NK-92 treated with Interleukin-12 subunit alpha and Interleukin-12 subunit beta, amount 100 ng/mL, for 24 hours (cell line): ENCODE data around the gene HSPA12A.

Source experiments
- DNase-seq: peaks from one replicate; lab custom pipeline; 2025; lab: John Stamatoyannopoulos, UW

HSPA12A gene

GRCh38 chr10:116742367-116743265, at the start of gene HSPA12A:
TSS of gene HSPA12A (minus strand) at chr10:116742566. CDS start at chr10:116742469, 97 bp downstream.
- DNase-seq, result no peak

GRCh38 chr10:116791241-116791640, 48.9 kb upstream of the HSPA12A start:
- no peak for DNase-seq

GRCh38 chr10:116787893-116788665, 45.7 kb upstream of the HSPA12A start:
- DNase-seq, result no peak

- DNase-seq, result no peak
These were observed 44.8 kb upstream of the HSPA12A start for GRCh38 chr10:116787053-116787659.

- DNase-seq, result no peak
These were observed 43.5 kb upstream of the HSPA12A start for GRCh38 chr10:116785867-116786266.

- DNase-seq, result no peak
These were observed 42.9 kb upstream of the HSPA12A start for GRCh38 chr10:116785282-116785681.

- DNase-seq, result no peak
These were observed 42.3 kb upstream of the HSPA12A start for GRCh38 chr10:116784651-116785050.

GRCh38 chr10:116784035-116784434, 41.7 kb upstream of the HSPA12A start:
- no peak for DNase-seq

- DNase-seq, result no peak
These were observed 40.8 kb upstream of the HSPA12A start for GRCh38 chr10:116783011-116783655.

- DNase-seq, result no peak
These were observed 39.1 kb upstream of the HSPA12A start for GRCh38 chr10:116781370-116781884.

- DNase-seq, result no peak
These were observed 38.4 kb upstream of the HSPA12A start for GRCh38 chr10:116780691-116781205.

- DNase-seq, result no peak
These were observed 36.8 kb upstream of the HSPA12A start for GRCh38 chr10:116779076-116779687.

- DNase-seq, result no peak
These were observed 34.6 kb upstream of the HSPA12A start for GRCh38 chr10:116777006-116777405.

- no peak for DNase-seq
These were observed 33.4 kb upstream of the HSPA12A start for GRCh38 chr10:116775488-116776400.

- no peak for DNase-seq
These were observed 32.4 kb upstream of the HSPA12A start for GRCh38 chr10:116774728-116775151.

- no peak for DNase-seq
These were observed 30.7 kb upstream of the HSPA12A start for GRCh38 chr10:116772909-116773705.

GRCh38 chr10:116771959-116772585, 29.7 kb upstream of the HSPA12A start:
- no peak for DNase-seq

- DNase-seq, result no peak
These were observed 29.0 kb upstream of the HSPA12A start for GRCh38 chr10:116771101-116771958.
